NCI-H1436 (cell line): ENCODE results near the gene CACNG6.
"Not testable (repeated sequence)": the region's sequence is repeated elsewhere in the genome, so short reads cannot be mapped to it uniquely, and the experiment has no call there.

Experiments
- DNase-seq: peaks from one replicate; lab custom pipeline; 2025; lab: John Stamatoyannopoulos, UW

CACNG6 gene

GRCh38 chr19:53991224-53992113, at the start of gene CACNG6:
Gene CACNG6, plus strand, starts transcription at chr19:53991637. Its CDS starts 1,241 bp downstream, at chr19:53992878.
- DNase-seq: peak; percentile 17

GRCh38 chr19:53942001-53942786, 49.2 kb upstream of the CACNG6 start:
- no peak for DNase-seq

- no peak for DNase-seq
Measured at GRCh38 chr19:53944416-53944815, 47.0 kb upstream of the CACNG6 start.

GRCh38 chr19:53944933-53945332, 46.5 kb upstream of the CACNG6 start:
- DNase-seq: no peak

GRCh38 chr19:53945441-53945840, 46.0 kb upstream of the CACNG6 start:
- DNase-seq: no peak

GRCh38 chr19:53945998-53946397, 45.4 kb upstream of the CACNG6 start:
- no peak for DNase-seq

GRCh38 chr19:53947624-53948023, 43.8 kb upstream of the CACNG6 start:
- DNase-seq: no peak

- not testable (repeated sequence) for DNase-seq
Measured at GRCh38 chr19:53948611-53949010, 42.8 kb upstream of the CACNG6 start.

- DNase-seq: no peak
Measured at GRCh38 chr19:53951436-53951835, 40.0 kb upstream of the CACNG6 start.

- DNase-seq: no peak
Measured at GRCh38 chr19:53951947-53952346, 39.5 kb upstream of the CACNG6 start.

- no peak for DNase-seq
Measured at GRCh38 chr19:53953383-53953782, 38.1 kb upstream of the CACNG6 start.

- DNase-seq: no peak
Measured at GRCh38 chr19:53957448-53958167, 33.8 kb upstream of the CACNG6 start.

- peak; percentile 6 for DNase-seq
Measured at GRCh38 chr19:53958168-53958571, 33.3 kb upstream of the CACNG6 start.

GRCh38 chr19:53958823-53959757, 32.3 kb upstream of the CACNG6 start:
- DNase-seq: no peak

GRCh38 chr19:53960187-53960586, 31.2 kb upstream of the CACNG6 start:
- DNase-seq: no peak

GRCh38 chr19:53960886-53961285, 30.6 kb upstream of the CACNG6 start:
- no peak for DNase-seq

GRCh38 chr19:53961523-53962356, 29.7 kb upstream of the CACNG6 start:
- no peak for DNase-seq

GRCh38 chr19:53962887-53963431, 28.5 kb upstream of the CACNG6 start, which contains the start of gene CACNG8:
Gene CACNG8, plus strand, starts transcription at chr19:53962937.
- no peak for DNase-seq

- no peak for DNase-seq
Measured at GRCh38 chr19:53965091-53965490, 26.3 kb upstream of the CACNG6 start.

- no peak for DNase-seq
Measured at GRCh38 chr19:53966931-53967330, 24.5 kb upstream of the CACNG6 start.
